Stromal cell of bone marrow (primary cell): ENCODE results near the gene ANAPC1.
"Not testable (repeated sequence)": the region's sequence is repeated elsewhere in the genome, so short reads cannot be mapped to it uniquely, and the experiment has no call there.

Experiments used
- DNase-seq: peaks from one replicate; pipeline ENCODE4 v3.0.0-alpha.2; 2012; ENCODE audit warnings: low read depth

Gene ANAPC1

GRCh38 chr2:111727611-111728110, 156.3 kb downstream of the ANAPC1 start:
- not testable (repeated sequence) for DNase-seq

DNA sequence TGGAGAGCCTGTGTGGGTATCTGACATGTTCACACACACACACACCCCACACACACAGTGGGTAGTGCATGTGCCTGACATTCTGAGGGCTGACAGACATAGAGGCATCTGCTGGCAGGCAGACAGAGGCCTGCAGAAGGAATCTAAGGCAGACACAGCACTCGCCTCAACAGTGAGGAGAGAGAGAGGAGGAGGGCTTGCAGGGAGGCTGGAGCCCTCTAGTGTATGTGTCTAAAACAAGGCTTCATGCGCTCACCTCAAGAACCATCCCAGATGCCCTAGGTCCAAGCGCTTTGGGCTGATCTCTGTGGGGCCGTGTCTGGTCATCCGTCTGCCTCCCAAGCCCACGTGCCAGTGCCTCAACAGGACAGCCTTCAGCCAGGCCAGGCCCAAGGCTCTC, 158.3 kb downstream of the ANAPC1 start:
- not testable (repeated sequence) for DNase-seq

DNA sequence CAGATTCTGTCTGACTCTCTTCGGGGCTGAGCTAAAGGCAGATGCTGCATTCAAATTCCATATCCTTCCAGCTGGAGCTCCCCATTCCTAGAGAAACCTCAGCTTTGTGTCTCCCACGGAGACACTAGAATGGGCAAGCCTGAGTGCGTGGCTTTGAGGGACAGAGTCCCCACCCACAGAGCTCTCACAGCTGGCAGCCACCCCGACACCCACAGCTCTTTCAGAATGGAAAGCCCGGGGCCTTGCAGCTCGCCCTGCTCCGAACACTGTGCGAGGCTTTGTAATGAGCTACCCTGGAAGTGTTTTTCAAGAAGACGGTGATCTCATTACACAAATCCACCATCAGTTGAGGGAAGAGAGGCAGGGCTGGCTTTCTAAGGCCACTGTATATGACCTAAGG, 164.4 kb downstream of the ANAPC1 start:
- not testable (repeated sequence) for DNase-seq
